ENCODE results near the gene BMP5.
A peak's percentile ranks its signal among the peaks of the same experiment; 100 is the strongest.

The BMP5 gene

DNA sequence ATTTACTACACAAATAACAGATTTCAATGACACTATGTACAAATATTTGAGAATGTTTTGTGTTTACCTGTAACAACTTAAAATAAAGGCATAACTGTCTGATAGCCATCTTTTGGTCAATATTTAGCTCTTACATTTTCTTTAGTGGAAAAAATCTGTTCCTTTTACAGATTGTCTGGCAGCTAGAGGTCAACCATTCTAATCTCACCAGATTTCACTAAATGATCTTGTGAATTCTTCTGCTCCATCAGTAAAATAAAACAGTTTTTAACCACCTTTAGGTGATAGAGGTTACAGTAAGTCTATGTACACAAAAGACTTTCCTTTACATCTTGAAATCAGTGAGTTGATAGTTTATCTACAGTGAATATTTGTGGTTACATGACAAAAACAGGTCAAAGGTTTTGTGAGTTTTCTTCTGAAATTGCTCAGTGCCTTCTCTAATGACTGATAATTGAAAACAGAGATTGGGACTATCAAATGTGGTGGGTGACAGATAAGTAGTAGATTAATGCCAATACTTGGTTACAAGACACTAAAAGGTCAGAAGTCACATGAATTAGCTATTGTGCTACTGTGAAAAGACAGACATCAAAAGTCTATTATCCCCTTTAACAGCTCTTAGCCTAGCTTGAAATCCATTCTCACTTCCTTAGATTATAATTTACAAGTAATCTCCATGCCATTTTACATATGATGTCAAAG lies 47.4 kb downstream of the BMP5 start:
- H3K4me3 ChIP-seq: no peak overlapping the region
- no peak overlapping the region for H3K27ac ChIP-seq
- no peaks in the 10 kb centered on the region for H3K36me3 ChIP-seq (ENCODE audit: insufficient read depth, low read length)
- DNase-seq (ENCODE audit: low read depth, low spot score): no peak
- no peak overlapping the region for H3K9ac ChIP-seq (ENCODE audit: insufficient read length)
- TF ChIP-seq FOXP2 (optimal IDR thresholded peaks at IDR 0.05; ENCODE audit: control extremely low read depth, extremely low read length, insufficient read depth): no peak
- no peak for TF ChIP-seq POLR2AphosphoS5 (IDR thresholded peaks at IDR 0.05; ENCODE audit: borderline replicate concordance, low read depth, low read length)
- no peak for TF ChIP-seq EZH2 (IDR thresholded peaks at IDR 0.05)
- no peaks in the 10 kb centered on the region for H3K9me3 ChIP-seq (ENCODE audit: low read depth, low read length)

DNA sequence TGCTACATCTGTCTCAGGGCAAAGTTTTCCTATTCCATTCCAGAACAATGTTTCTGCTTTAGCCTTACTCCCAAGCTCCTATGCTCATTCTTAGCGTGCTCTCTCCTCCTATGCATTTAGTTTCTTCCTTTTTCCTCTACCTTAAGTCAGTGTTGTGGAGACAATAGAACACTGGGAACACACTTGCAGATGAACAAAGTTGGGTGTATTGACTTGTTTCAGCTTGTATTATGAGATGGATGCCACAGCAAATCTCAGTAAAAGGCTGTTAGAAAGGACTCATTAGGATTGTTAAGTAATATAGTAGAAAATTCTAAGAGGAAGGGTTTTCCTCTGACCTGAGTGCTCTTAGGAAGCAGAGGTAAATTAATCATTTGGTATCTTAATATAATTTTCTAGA lies 48.4 kb downstream of the BMP5 start:
- Histone ChIP-seq H3K9me3 (ENCODE audit: low read depth, low read length) (no peaks in the 10 kb centered on the region), H3K36me3 (ENCODE audit: insufficient read depth, low read length) (no peaks in the 10 kb centered on the region), H3K4me3 (no peak overlapping the region), H3K27ac (no peak overlapping the region), H3K9ac (ENCODE audit: insufficient read length) (no peak overlapping the region)
- no peak for DNase-seq (ENCODE audit: low read depth, low spot score)
- no peak for TF ChIP-seq EZH2 (IDR thresholded peaks at IDR 0.05)
- no peak for TF ChIP-seq POLR2AphosphoS5 (IDR thresholded peaks at IDR 0.05; ENCODE audit: borderline replicate concordance, low read depth, low read length)
- TF ChIP-seq FOXP2 (optimal IDR thresholded peaks at IDR 0.05; ENCODE audit: control extremely low read depth, extremely low read length, insufficient read depth): no peak

DNA sequence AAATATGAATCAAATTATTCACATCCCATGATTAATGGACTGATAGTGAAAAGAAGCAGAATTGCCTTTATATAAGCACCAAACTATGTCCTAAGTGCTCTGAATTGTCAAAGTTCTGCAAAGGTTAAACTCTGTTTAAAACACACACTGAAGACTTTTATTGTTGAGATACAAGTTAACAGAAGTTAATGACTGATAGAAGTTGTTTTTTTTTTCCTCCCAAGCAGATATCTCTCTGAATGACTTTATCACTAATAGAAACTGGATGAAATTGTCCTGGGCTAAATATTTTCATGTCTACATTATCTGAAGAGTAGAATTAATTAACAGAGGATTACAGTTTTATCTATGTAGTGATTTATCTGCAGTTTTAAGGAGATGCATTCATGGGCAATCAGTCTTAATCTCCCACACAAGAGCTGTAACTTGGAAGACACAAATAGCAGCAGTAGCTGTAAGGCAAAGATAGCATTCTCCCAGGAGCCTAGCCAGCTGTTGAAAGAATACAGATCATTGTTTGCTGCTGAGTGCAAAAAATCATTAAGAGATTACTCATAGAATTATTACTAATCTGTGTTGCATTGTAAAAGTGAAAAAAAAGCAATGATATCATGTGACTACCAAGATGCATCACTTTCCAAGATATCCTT lies 49.9 kb downstream of the BMP5 start:
- DNase-seq (ENCODE audit: low read depth, low spot score): no peak
- H3K9me3 ChIP-seq (ENCODE audit: low read depth, low read length): no peaks in the 10 kb centered on the region
- no peaks in the 10 kb centered on the region for H3K36me3 ChIP-seq (ENCODE audit: insufficient read depth, low read length)
- H3K4me3 ChIP-seq: no peak overlapping the region
- no peak overlapping the region for H3K27ac ChIP-seq
- H3K9ac ChIP-seq (ENCODE audit: insufficient read length): no peak overlapping the region
- TF ChIP-seq EZH2 (IDR thresholded peaks at IDR 0.05): no peak
- no peak for TF ChIP-seq POLR2AphosphoS5 (IDR thresholded peaks at IDR 0.05; ENCODE audit: borderline replicate concordance, low read depth, low read length)
- no peak for TF ChIP-seq FOXP2 (optimal IDR thresholded peaks at IDR 0.05; ENCODE audit: control extremely low read depth, extremely low read length, insufficient read depth)

DNA sequence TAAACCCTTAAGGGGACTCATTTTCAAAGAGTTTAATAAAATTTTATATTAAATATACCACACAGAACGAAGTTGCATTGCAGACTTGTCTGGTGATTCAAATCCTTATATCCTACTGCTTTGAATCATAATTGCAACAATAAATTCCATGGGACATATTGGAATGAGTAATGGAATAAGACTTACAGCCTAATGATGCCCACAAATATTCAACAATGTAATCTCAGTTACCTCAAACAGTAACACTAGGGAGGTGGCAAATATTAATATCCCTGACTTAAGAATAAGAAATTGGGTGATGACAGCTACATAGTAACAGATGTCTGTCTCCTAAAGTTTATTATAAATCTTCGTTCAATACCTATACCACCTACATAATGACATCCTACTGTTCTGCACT lies 52.6 kb downstream of the BMP5 start:
- H3K9ac ChIP-seq (ENCODE audit: insufficient read length): no peak overlapping the region
- no peaks in the 10 kb centered on the region for H3K36me3 ChIP-seq (ENCODE audit: insufficient read depth, low read length)
- H3K9me3 ChIP-seq (ENCODE audit: low read depth, low read length): no peaks in the 10 kb centered on the region
- TF ChIP-seq EZH2 (IDR thresholded peaks at IDR 0.05) (no peak), FOXP2 (optimal IDR thresholded peaks at IDR 0.05; ENCODE audit: control extremely low read depth, extremely low read length, insufficient read depth) (no peak), POLR2AphosphoS5 (IDR thresholded peaks at IDR 0.05; ENCODE audit: borderline replicate concordance, low read depth, low read length) (no peak)
- H3K4me3 ChIP-seq: no peak overlapping the region
- H3K27ac ChIP-seq: no peak overlapping the region
- DNase-seq (ENCODE audit: low read depth, low spot score): no peak

DNA sequence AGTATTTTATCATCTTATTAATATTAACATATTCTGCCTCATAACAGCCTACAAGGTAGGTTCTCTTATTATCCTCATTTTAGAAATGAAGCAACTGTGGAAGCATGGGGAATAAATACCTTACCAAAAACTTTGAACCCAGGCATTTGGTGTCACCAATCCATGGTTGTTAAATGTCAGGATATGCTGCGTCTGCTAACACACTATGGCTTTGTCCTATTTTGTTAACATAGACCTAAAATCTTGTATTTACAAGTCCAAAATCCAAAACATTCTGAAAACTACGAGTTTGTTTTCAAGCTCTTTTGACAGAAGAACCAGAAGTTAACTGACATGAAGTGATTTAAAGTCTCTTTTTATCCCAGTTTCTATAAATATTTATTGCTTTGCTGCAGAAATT lies 53.4 kb downstream of the BMP5 start:
- Histone ChIP-seq H3K9me3 (ENCODE audit: low read depth, low read length) (no peaks in the 10 kb centered on the region), H3K9ac (ENCODE audit: insufficient read length) (no peak overlapping the region), H3K4me3 (no peak overlapping the region), H3K27ac (no peak overlapping the region), H3K36me3 (ENCODE audit: insufficient read depth, low read length) (no peaks in the 10 kb centered on the region)
- DNase-seq (ENCODE audit: low read depth, low spot score): no peak
- TF ChIP-seq FOXP2 (optimal IDR thresholded peaks at IDR 0.05; ENCODE audit: control extremely low read depth, extremely low read length, insufficient read depth): no peak
- no peak for TF ChIP-seq EZH2 (IDR thresholded peaks at IDR 0.05)
- no peak for TF ChIP-seq POLR2AphosphoS5 (IDR thresholded peaks at IDR 0.05; ENCODE audit: borderline replicate concordance, low read depth, low read length)

DNA sequence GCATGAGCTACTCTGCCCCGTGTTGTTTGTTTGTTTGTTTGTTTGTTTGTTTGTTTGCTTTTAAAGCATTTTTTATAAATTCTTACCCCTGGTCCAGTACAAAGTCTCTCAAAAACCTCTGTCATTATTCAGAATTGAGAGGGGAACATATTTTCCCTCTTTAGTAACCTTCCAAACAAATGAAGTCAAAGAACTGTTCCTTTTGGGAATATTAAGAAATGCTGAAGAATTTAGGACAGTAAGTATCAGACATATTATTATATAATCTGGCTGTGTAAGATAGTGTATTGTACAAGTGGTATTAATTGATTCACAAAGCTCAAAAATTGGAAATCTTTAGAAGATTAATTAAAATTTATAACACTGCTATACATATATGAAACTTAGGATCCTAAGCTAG lies 54.7 kb downstream of the BMP5 start:
- TF ChIP-seq EZH2 (IDR thresholded peaks at IDR 0.05) (no peak), FOXP2 (optimal IDR thresholded peaks at IDR 0.05; ENCODE audit: control extremely low read depth, extremely low read length, insufficient read depth) (no peak), POLR2AphosphoS5 (IDR thresholded peaks at IDR 0.05; ENCODE audit: borderline replicate concordance, low read depth, low read length) (no peak)
- H3K27ac ChIP-seq: no peak overlapping the region
- H3K9me3 ChIP-seq (ENCODE audit: low read depth, low read length): no peaks in the 10 kb centered on the region

DNA sequence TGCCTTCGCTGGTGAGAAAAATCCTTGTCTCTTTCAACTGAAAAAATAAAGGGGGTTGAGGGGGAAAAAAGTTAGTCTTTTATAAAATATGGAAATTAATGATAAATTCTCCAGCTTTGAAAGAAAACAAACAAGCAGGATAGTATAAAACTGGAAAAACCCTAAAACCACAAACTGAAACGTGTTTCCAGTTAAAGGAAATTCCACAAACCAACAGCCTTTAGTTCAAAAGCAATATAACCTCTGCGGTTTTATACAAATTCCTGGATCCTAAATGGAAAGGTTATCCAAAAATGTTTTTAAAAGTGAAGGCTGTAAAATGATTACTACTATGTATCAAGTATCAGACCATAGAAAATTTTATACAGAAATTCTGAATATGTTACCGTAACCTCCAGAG lies 55.6 kb downstream of the BMP5 start:
- Histone ChIP-seq H3K4me3 (peak overlapping the region; percentile 55), H3K9ac (ENCODE audit: insufficient read length) (peak overlapping the region; percentile 37), H3K9me3 (ENCODE audit: low read depth, low read length) (no peaks in the 10 kb centered on the region), H3K36me3 (ENCODE audit: insufficient read depth, low read length) (no peaks in the 10 kb centered on the region), H3K27ac (peak overlapping the region; percentile 68)
- TF ChIP-seq FOXP2 (optimal IDR thresholded peaks at IDR 0.05; ENCODE audit: control extremely low read depth, extremely low read length, insufficient read depth) (no peak), POLR2AphosphoS5 (IDR thresholded peaks at IDR 0.05; ENCODE audit: borderline replicate concordance, low read depth, low read length) (no peak), EZH2 (IDR thresholded peaks at IDR 0.05) (no peak)
- no peak for DNase-seq (ENCODE audit: low read depth, low spot score)

More for the DNA sequence above, 54.7 kb downstream of the BMP5 start:
- H3K36me3 ChIP-seq (ENCODE audit: insufficient read depth, low read length): no peaks in the 10 kb centered on the region
- no peak overlapping the region for H3K9ac ChIP-seq (ENCODE audit: insufficient read length)
- DNase-seq (ENCODE audit: low read depth, low spot score): no peak
- no peak overlapping the region for H3K4me3 ChIP-seq

DNA sequence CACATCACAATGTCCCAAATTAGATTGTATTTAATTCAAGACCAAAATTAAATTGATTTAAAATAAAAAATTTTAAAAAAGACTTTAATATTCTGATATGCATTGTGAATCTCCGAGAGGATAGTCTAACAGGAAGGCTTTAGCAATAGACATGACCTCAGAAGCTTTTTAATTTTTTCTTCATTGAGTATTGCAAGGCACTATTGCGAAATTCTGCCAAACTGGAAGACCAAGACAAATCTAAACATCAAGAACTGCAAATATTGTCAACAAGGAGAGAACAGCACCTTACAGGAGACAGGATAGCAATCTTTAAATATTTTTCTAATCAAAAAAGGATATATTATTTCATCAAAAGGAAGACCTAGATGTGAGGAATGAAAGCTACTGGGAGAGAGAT lies 56.9 kb downstream of the BMP5 start:
- DNase-seq (ENCODE audit: low read depth, low spot score): no peak
- TF ChIP-seq EZH2 (IDR thresholded peaks at IDR 0.05): no peak
- TF ChIP-seq FOXP2 (optimal IDR thresholded peaks at IDR 0.05; ENCODE audit: control extremely low read depth, extremely low read length, insufficient read depth): no peak
- no peak for TF ChIP-seq POLR2AphosphoS5 (IDR thresholded peaks at IDR 0.05; ENCODE audit: borderline replicate concordance, low read depth, low read length)
- Histone ChIP-seq H3K9me3 (ENCODE audit: low read depth, low read length) (no peaks in the 10 kb centered on the region), H3K4me3 (no peak overlapping the region), H3K9ac (ENCODE audit: insufficient read length) (no peak overlapping the region), H3K36me3 (ENCODE audit: insufficient read depth, low read length) (no peaks in the 10 kb centered on the region), H3K27ac (no peak overlapping the region)
